K562 (cell line): ENCODE measurements around the gene GGT5. TPM values are rescaled to one million over a fixed set of nuclear protein-coding genes. Genes with fewer than 3 reads are reported as not detected.
"Not testable (repeated sequence)": the region's sequence is repeated elsewhere in the genome, so short reads cannot be mapped to it uniquely, and the experiment has no call there.

Experiments
- ATAC-seq: fragments of 200-7000 bp; cut with Tn5 transposase; 3 replicates; pipeline ENCODE4 v1.9.1; 2020; ENCODE audit warnings: moderate library complexity
- BruUV-seq: library from RNA; stranded (reverse); fragments of 400-500 nt; replicated peaks from 2 replicates; lab custom pipeline; 2021; lab: Mats Ljungman, UMichigan
- CTCF ChIA-PET: fragments of 300-600 bp; formaldehyde crosslinking; extraction: SDS; loops from one replicate; lab custom pipeline; 2021; ENCODE audit warnings: low intra/inter-chr PET ratio; lab: Yijun Ruan, JAX
- POLR2A ChIA-PET: fragments of 300-600, 350-650 bp; sonication (Branson Sonifier 250); formaldehyde crosslinking; extraction: SDS; loops from one replicate; lab custom pipeline; 2021; ENCODE audit warnings: antibody characterized with exemption, inconsistent platforms; lab: Yijun Ruan, JAX
- DNase-seq, 4 experiments: peaks; one replicate each; pipeline versions ENCODE4 v3.0.0 to v3.0.0-alpha.2; 2011 to 2018; ENCODE audit warnings: low spot score in 3 of 4, mixed read lengths in 3 of 4; ENCODE audit errors: extremely low read depth in 1 of 4
- FAIRE-seq: peaks from 2 replicates; lab custom pipeline; 2011; peaks lifted over from hg19 to GRCh38; lab: Jason Lieb, UNC
- H2AFZ ChIP-seq: 2 replicates; pipeline ENCODE4 v1.6.0; 2011; ENCODE audit warnings: low read depth, low read length, control low read depth, inconsistent platforms
- H3K27ac ChIP-seq: fragments of 200-600 bp; 3 replicates; pipeline ENCODE4 v1.8.0; 2011; ENCODE audit warnings: low read depth, mild to moderate bottlenecking, control low read depth, inconsistent platforms, low read length, moderate library complexity, mixed read lengths; ENCODE audit errors: extremely low read depth
- H3K27me3 ChIP-seq, 2 experiments: fragments of 300-600 bp in 1 of 2; 2 replicates in 1 of 2; 3 replicates in 1 of 2; pipeline versions ENCODE4 v1.6.0 to v1.8.0; 2011; ENCODE audit warnings: inconsistent platforms in 2 of 2, low read length in 2 of 2, mild to moderate bottlenecking in 1 of 2, mixed read lengths in 1 of 2, moderate library complexity in 1 of 2; ENCODE audit not compliant: control insufficient read depth in 2 of 2, insufficient read depth in 2 of 2
- H3K36me3 ChIP-seq: fragments of 300-600 bp; 3 replicates; pipeline ENCODE4 v1.8.0; 2011; ENCODE audit warnings: mild to moderate bottlenecking, low read length, inconsistent platforms; ENCODE audit not compliant: control insufficient read depth, insufficient read depth
- H3K4me1 ChIP-seq, 2 experiments: fragments of 200-600 bp in 1 of 2; replicated peaks in 1 of 2; 2 replicates in 1 of 2; 3 replicates in 1 of 2; pipeline versions ENCODE4 v1.5.1 to v1.8.0; 2011; ENCODE audit warnings: inconsistent platforms in 2 of 2, low read length in 2 of 2, mild to moderate bottlenecking in 1 of 2, mixed read lengths in 1 of 2, moderate library complexity in 1 of 2; ENCODE audit not compliant: control insufficient read depth in 2 of 2, insufficient read depth in 2 of 2
- H3K4me2 ChIP-seq: 2 replicates; pipeline ENCODE4 v1.6.1; 2011; ENCODE audit warnings: low read length, control low read depth, inconsistent platforms, mixed read lengths; ENCODE audit not compliant: insufficient read depth
- H3K4me3 ChIP-seq: fragments of 200-600 bp; sonication (generic), shearing (Covaris generic); 2 replicates; pipeline ENCODE4 v1.5.1; 2016; ENCODE audit warnings: control low read depth, inconsistent platforms
- H3K79me2 ChIP-seq: fragments of 200-600 bp; 3 replicates; pipeline ENCODE4 v1.8.0; 2011; ENCODE audit warnings: low read length, inconsistent platforms; ENCODE audit not compliant: control insufficient read depth, insufficient read depth
- H3K9ac ChIP-seq, 2 experiments: 2 replicates each; pipeline versions ENCODE4 v1.6.0 to v1.6.1; 2011; ENCODE audit warnings: low read depth in 2 of 2, low read length in 2 of 2, control low read depth in 1 of 2, inconsistent platforms in 1 of 2, mild to moderate bottlenecking in 1 of 2, mixed read lengths in 1 of 2; ENCODE audit not compliant: insufficient read depth in 1 of 2
- H3K9me1 ChIP-seq: one replicate; pipeline ENCODE4 v1.6.0; 2011; ENCODE audit warnings: inconsistent platforms, mild to moderate bottlenecking, low read length, moderate library complexity; ENCODE audit not compliant: control insufficient read depth, insufficient read depth
- H3K9me3 ChIP-seq: replicated peaks from 2 replicates; pipeline ENCODE4 v1.5.1; 2011; ENCODE audit warnings: low read depth, low read length, inconsistent platforms; ENCODE audit not compliant: control insufficient read depth, insufficient read depth
- H4K20me1 ChIP-seq: replicated peaks from 2 replicates; pipeline ENCODE4 v1.6.1; 2011; ENCODE audit warnings: low read length, inconsistent platforms, mixed read lengths; ENCODE audit not compliant: control insufficient read depth, insufficient read depth
- WGBS: fragments of 100-300 bp; shearing (Covaris generic); methylation state at CpG from one replicate; pipeline ENCODE4 v1.1.6; 2016; ENCODE audit warnings: low coverage, mixed read lengths; ENCODE audit not compliant: insufficient coverage; ENCODE audit errors: missing lambda C conversion rate; 5-methylcytosine and 5-hydroxymethylcytosine counted together
- in situ Hi-C: fragments of 300-500 bp; cut with MboI; formaldehyde crosslinking; loops from 4 replicates; pipeline ENCODE4 v1.15.0; 2018; ENCODE audit warnings: inconsistent platforms, mixed read lengths
- intact Hi-C: fragments of 100-400 bp; cut with micrococcal nuclease; formaldehyde crosslinking; loops from 2 replicates; pipeline ENCODE4 v1.14.2; 2022
- polyA plus RNA-seq, 8 experiments: library from polyadenylated mRNA; depleted of rRNA in 4 of 8; stranded (reverse) in 5 of 8; unstranded in 3 of 8; fragments of >200 nt; fragmentation: Nextera tagmentation in 2 of 8; fragmentation: Illumina TruSeq in 1 of 8; extraction: Ambion mirVana in 2 of 8; extraction: Trizol in 1 of 8; gene quantifications; 2 replicates each; pipeline versions ENCODE4 v1.2.1 to v1.2.3, GENCODE V29; 2011 to 2014; ENCODE audit warnings: inconsistent platforms in 1 of 8, missing spikeins in 1 of 8
- total RNA-seq, 7 experiments: library from RNA; depleted of rRNA in 6 of 7; stranded (reverse); fragments of >200 nt in 6 of 7; fragmentation: Illumina TruSeq in 2 of 7; extraction: Trizol in 2 of 7; gene quantifications; 2 replicates each; pipeline versions ENCODE4 v1.2.1 to v1.2.3, GENCODE V29; 2011 to 2021; ENCODE audit warnings: low replicate concordance in 1 of 7
- TF ChIP-seq, protein P1 (sequence below): fragments of 450-650 bp; formaldehyde crosslinking; IDR thresholded peaks from 2 replicates; pipeline ENCODE4 v1.4.0; 2020; ENCODE audit warnings: mild to moderate bottlenecking, mixed read lengths

Gene GGT5
- total and polyA plus RNA-seq, 9 of the 15 experiments (the other 6 are each of a cell fraction or from before 2014, with no cell fraction given): 0.07 to 0.69 (median 0.18) TPM; not detected in 4

DNA sequence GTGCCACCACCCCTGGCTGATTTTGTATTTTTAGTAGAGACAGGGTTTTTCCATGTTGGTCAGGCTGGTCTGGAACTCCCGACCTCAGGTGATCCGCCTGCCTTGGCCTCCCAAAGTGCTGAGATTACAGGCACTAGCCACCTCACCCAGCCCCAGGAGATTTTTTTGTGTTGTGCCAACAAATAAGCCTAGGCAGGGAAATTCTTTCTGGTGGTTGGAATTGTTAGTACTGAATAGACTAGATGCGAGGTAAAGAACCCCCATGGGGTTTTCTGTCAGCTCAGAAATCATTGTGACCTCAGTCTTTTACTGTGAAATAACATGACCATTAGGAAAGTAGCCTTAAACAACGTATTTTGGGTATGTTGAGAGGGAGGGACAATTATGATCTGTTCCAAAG lies 29.0 kb upstream of the GGT5 start:
- DNase-seq, BruUV-seq, H3K27ac ChIP-seq, H3K36me3 ChIP-seq, POLR2A ChIA-PET, FAIRE-seq, H3K27me3 ChIP-seq, intact Hi-C loops, H2AFZ ChIP-seq, H3K4me3 ChIP-seq, ATAC-seq, H3K9ac ChIP-seq, H3K9me1 ChIP-seq, H3K9me3 ChIP-seq, H4K20me1 ChIP-seq, H3K4me2 ChIP-seq: not testable (repeated sequence)
- CTCF ChIA-PET: interaction anchor here (0.6 kb wide), 1 partner anchor 28 kb away, joined by 3 read pairs; no protein-coding TSS in a partner anchor
- Histone ChIP-seq H3K4me1 (peaks cover 0 to 17% of the 10 kb centered on the region in 2 experiments; a peak in 2 of 5 replicates), H3K79me2 (peaks cover 50% of the 10 kb centered on the region)
- in situ Hi-C loops: loop anchor here (25.0 kb wide), 1 partner anchor 1337 kb away; no protein-coding TSS in a partner anchor
- 63% methylated on average over 2 of the region's 4 CpGs for WGBS

DNA sequence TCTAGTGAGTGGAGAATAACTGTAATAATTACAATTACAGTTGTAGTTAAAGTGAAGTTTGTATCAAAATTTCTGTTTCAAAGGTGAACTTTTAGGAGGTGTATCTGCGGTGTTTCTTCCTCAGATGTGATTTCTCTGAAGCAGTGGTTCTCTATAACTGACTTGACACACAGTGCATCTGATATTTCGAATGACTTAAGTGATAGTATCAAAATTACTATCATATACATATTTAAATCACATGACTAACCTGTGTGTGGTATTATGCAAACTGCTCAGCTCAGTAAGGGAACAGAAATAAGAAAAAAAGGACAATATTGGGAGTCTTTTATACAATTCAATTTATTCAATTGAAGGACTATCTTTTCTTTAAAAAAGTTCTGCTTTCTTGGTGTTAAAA lies 28.1 kb upstream of the GGT5 start:
- ATAC-seq, H3K36me3 ChIP-seq, H4K20me1 ChIP-seq, DNase-seq, H3K27me3 ChIP-seq, H3K9me3 ChIP-seq, H2AFZ ChIP-seq, FAIRE-seq, CTCF ChIA-PET, H3K9me1 ChIP-seq, H3K4me2 ChIP-seq, H3K9ac ChIP-seq, POLR2A ChIA-PET, H3K27ac ChIP-seq, H3K4me3 ChIP-seq, BruUV-seq, intact Hi-C loops: not testable (repeated sequence)
- in situ Hi-C loops: loop anchor here (25.0 kb wide), 1 partner anchor 1336 kb away; no protein-coding TSS in a partner anchor
- 15% methylated on average over 2 of the region's 2 CpGs for WGBS
- peaks cover 0 to 17% of the 10 kb centered on the region in 2 experiments; a peak in 2 of 5 replicates for H3K4me1 ChIP-seq
- peaks cover 50% of the 10 kb centered on the region for H3K79me2 ChIP-seq
- TF ChIP-seq, protein P1, sequence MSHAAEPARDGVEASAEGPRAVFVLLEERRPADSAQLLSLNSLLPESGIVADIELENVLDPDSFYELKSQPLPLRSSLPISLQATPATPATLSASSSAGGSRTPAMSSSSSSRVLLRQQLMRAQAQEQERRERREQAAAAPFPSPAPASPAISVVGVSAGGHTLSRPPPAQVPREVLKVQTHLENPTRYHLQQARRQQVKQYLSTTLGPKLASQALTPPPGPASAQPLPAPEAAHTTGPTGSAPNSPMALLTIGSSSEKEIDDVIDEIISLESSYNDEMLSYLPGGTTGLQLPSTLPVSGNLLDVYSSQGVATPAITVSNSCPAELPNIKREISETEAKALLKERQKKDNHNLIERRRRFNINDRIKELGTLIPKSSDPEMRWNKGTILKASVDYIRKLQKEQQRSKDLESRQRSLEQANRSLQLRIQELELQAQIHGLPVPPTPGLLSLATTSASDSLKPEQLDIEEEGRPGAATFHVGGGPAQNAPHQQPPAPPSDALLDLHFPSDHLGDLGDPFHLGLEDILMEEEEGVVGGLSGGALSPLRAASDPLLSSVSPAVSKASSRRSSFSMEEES (CRISPR knock-in tag): 0 out of 2 replicates have a peak, but pooled peaks have one; percentile 9
- TF ChIP-seq, all 486 proteins: peak for 1; not testable (repeated sequence) for 485
